ENCODE measurements around the gene ARHGEF6. TPM values are rescaled to one million over a fixed set of nuclear protein-coding genes. Genes with fewer than 3 reads are reported as not detected.
"Not testable (repeated sequence)": the region's sequence is repeated elsewhere in the genome, so short reads cannot be mapped to it uniquely, and the experiment has no call there.

The ARHGEF6 gene
- total and polyA plus RNA-seq, 10 donors, result 13.1 to 70.1 (median 55.8) TPM

GRCh38 chrX:136810493-136810892, 29.8 kb upstream of the ARHGEF6 start:
- Histone ChIP-seq H3K4me1 (no peaks in the 10 kb centered on the region), H3K36me3 (no peaks in the 10 kb centered on the region), H3K27me3 (replicated peaks in 1 of 7) (no peaks in the 10 kb centered on the region), H3K4me3 (no peak overlapping the region), H3K9me3 (no peaks in the 10 kb centered on the region), H3K27ac (no peak overlapping the region)
- no peak for TF ChIP-seq POLR2A (IDR thresholded peaks at IDR 0.05)
- no peak for TF ChIP-seq CTCF (IDR thresholded peaks at IDR 0.05 in 8 of 11, conservative IDR thresholded peaks at IDR 0.05 in 3 of 11)
- 38 to 59% (median 49%) methylated on average over 3 of the region's 3 CpGs for WGBS, 5 donors
- intact Hi-C loops (cut with DNase I; ENCODE audit: low total_unique reads), result no loop called here
- no peak for DNase-seq

GRCh38 chrX:136806891-136807410, 26.2 kb upstream of the ARHGEF6 start:
- no peaks in the 10 kb centered on the region for H3K36me3 ChIP-seq
- DNase-seq, result no peak
- H3K27me3 ChIP-seq (replicated peaks in 1 of 7), result no peaks in the 10 kb centered on the region
- H3K9me3 ChIP-seq, result no peaks in the 10 kb centered on the region
- intact Hi-C loops (cut with DNase I; ENCODE audit: low total_unique reads), result no loop called here
- 72 to 100% (median 98%) methylated on average over 1 of the region's 1 CpG for WGBS, 5 donors
- TF ChIP-seq CTCF (IDR thresholded peaks at IDR 0.05 in 8 of 11, conservative IDR thresholded peaks at IDR 0.05 in 3 of 11), result no peak
- no peak for TF ChIP-seq POLR2AphosphoS5 (IDR thresholded peaks at IDR 0.05)
- TF ChIP-seq POLR2A (IDR thresholded peaks at IDR 0.05), result no peak
- no peaks in the 10 kb centered on the region for H3K4me1 ChIP-seq
- H3K4me3 ChIP-seq, result no peak overlapping the region
- no peak overlapping the region for H3K27ac ChIP-seq

- H3K9me3 ChIP-seq, result no peaks in the 10 kb centered on the region
- H3K4me1 ChIP-seq, result peaks cover 0 to 6% (median 0%) of the 10 kb centered on the region in 6 donors
- intact Hi-C loops (cut with DNase I; ENCODE audit: low total_unique reads), result no loop called here
- H3K27ac ChIP-seq, result no peak overlapping the region
- TF ChIP-seq POLR2AphosphoS5 (IDR thresholded peaks at IDR 0.05), result no peak
- TF ChIP-seq POLR2A (IDR thresholded peaks at IDR 0.05), result no peak
- H3K4me3 ChIP-seq, result no peak overlapping the region
- no peak for DNase-seq
- H3K36me3 ChIP-seq, result no peaks in the 10 kb centered on the region
- WGBS, 5 donors, result 68 to 91% (median 70%) methylated on average over 2 of the region's 2 CpGs
- H3K27me3 ChIP-seq (replicated peaks in 1 of 7), result no peaks in the 10 kb centered on the region
Observed at GRCh38 chrX:136802515-136802914, 21.8 kb upstream of the ARHGEF6 start.

GRCh38 chrX:136797787-136798186, 17.1 kb upstream of the ARHGEF6 start:
- Histone ChIP-seq H3K4me3 (no peak overlapping the region), H3K27me3 (replicated peaks in 1 of 7) (no peaks in the 10 kb centered on the region), H3K9me3 (peaks cover 0 to 10% (median 0%) of the 10 kb centered on the region in 8 donors), H3K36me3 (no peaks in the 10 kb centered on the region), H3K4me1 (peaks cover 0 to 6% (median 0%) of the 10 kb centered on the region in 6 donors), H3K27ac (no peak overlapping the region)
- WGBS, 5 donors, result 15 to 39% (median 29%) methylated on average over 3 of the region's 3 CpGs
- TF ChIP-seq POLR2A (IDR thresholded peaks at IDR 0.05), result no peak
- intact Hi-C loops (cut with DNase I; ENCODE audit: low total_unique reads), result no loop called here
- DNase-seq, result no peak

GRCh38 chrX:136795132-136795531, 14.4 kb upstream of the ARHGEF6 start:
- peaks cover 0 to 10% (median 0%) of the 10 kb centered on the region in 8 donors for H3K9me3 ChIP-seq
- H3K36me3 ChIP-seq; H3K4me3 ChIP-seq; H3K27ac ChIP-seq; DNase-seq; H3K27me3 ChIP-seq (replicated peaks in 1 of 7); H3K4me1 ChIP-seq; intact Hi-C loops (cut with DNase I; ENCODE audit: low total_unique reads): not testable (repeated sequence)
- 55 to 93% (median 87%) methylated on average over 1 of the region's 1 CpG for WGBS, 5 donors

- WGBS, 5 donors, result 87 to 100% (median 94%) methylated on average over 3 of the region's 3 CpGs
- DNase-seq, result not testable (repeated sequence)
Observed at GRCh38 chrX:136794660-136795059, 13.9 kb upstream of the ARHGEF6 start.

More at GRCh38 chrX:136794660-136795059, 13.9 kb upstream of the ARHGEF6 start:
- intact Hi-C loops (cut with DNase I; ENCODE audit: low total_unique reads); H3K4me3 ChIP-seq; H3K27me3 ChIP-seq (replicated peaks in 1 of 7); H3K36me3 ChIP-seq; H3K27ac ChIP-seq; H3K4me1 ChIP-seq: not testable (repeated sequence)
- H3K9me3 ChIP-seq, result peaks cover 0 to 10% (median 0%) of the 10 kb centered on the region in 8 donors

All from spleen (tissue), 11 donors.